Fibroblast of lung (primary cell): Measurements from ENCODE around the gene RPA3. TPM values are rescaled to one million over a fixed set of nuclear protein-coding genes. Genes with fewer than 3 reads are reported as not detected.

Experiments
- DNase-seq, 2 donors: peaks; one replicate each; pipeline versions ENCODE4 v3.0.0 to v3.0.0-alpha.2; 2010; ENCODE audit warnings: low read depth in 2 of 2
- H2AFZ ChIP-seq: 2 replicates; pipeline ENCODE4 v1.5.1; 2012; ENCODE audit warnings: low read length, control low read depth, inconsistent platforms
- H3K27ac ChIP-seq: 2 replicates; pipeline ENCODE4 v1.5.1; 2011; ENCODE audit warnings: low read length, control low read depth; ENCODE audit not compliant: insufficient read depth
- H3K27me3 ChIP-seq: 2 replicates; pipeline ENCODE4 v1.5.1; 2011; ENCODE audit warnings: mild to moderate bottlenecking, low read length; ENCODE audit not compliant: control insufficient read depth, insufficient read depth
- H3K36me3 ChIP-seq: 2 replicates; pipeline ENCODE4 v1.5.1; 2011; ENCODE audit warnings: low read length; ENCODE audit not compliant: control insufficient read depth, insufficient read depth
- H3K4me1 ChIP-seq: 2 replicates; pipeline ENCODE4 v1.5.1; 2011; ENCODE audit warnings: low read length; ENCODE audit not compliant: control insufficient read depth, insufficient read depth; ENCODE audit errors: extremely low read depth
- H3K4me2 ChIP-seq: 2 replicates; pipeline ENCODE4 v1.5.1; 2011; ENCODE audit warnings: low read length, control low read depth; ENCODE audit not compliant: insufficient read depth; ENCODE audit errors: extremely low read depth
- H3K4me3 ChIP-seq, 4 experiments: fragments of 200-600 bp in 1 of 4; sonication (generic) in 1 of 4; replicated peaks in 1 of 4; 2 replicates each; pipeline ENCODE4 v1.5.1; 2011 to 2016; ENCODE audit warnings: low read length in 4 of 4, low read depth in 3 of 4, mild to moderate bottlenecking in 3 of 4, control low read depth in 2 of 4, inconsistent platforms in 1 of 4, mixed read lengths in 1 of 4; ENCODE audit not compliant: insufficient read depth in 1 of 4; ENCODE audit errors: control extremely low read depth in 1 of 4
- H3K79me2 ChIP-seq: 2 replicates; pipeline ENCODE4 v1.5.1; 2012; ENCODE audit warnings: mild to moderate bottlenecking, low read length, inconsistent platforms; ENCODE audit not compliant: control insufficient read depth, insufficient read depth
- H3K9ac ChIP-seq: 2 replicates; pipeline ENCODE4 v1.5.1; 2011; ENCODE audit warnings: mild to moderate bottlenecking, low read length, control low read depth; ENCODE audit not compliant: insufficient read depth
- H3K9me3 ChIP-seq: 2 replicates; pipeline ENCODE4 v1.5.1; 2012; ENCODE audit warnings: low read depth, low read length; ENCODE audit not compliant: control insufficient read depth, insufficient read depth
- H4K20me1 ChIP-seq: 2 replicates; pipeline ENCODE4 v1.5.1; 2011; ENCODE audit warnings: low read length; ENCODE audit not compliant: control insufficient read depth, insufficient read depth; ENCODE audit errors: extremely low read depth
- CTCF ChIP-seq, 2 donors: IDR thresholded peaks in 1 of 2; conservative IDR thresholded peaks in 1 of 2; 1 replicate in 1 of 2; 2 replicates in 1 of 2; pipeline ENCODE4 v1.5.1; 2011 to 2012; ENCODE audit warnings: low read length in 2 of 2, control low read depth in 1 of 2, inconsistent platforms in 1 of 2, low read depth in 1 of 2, mild to moderate bottlenecking in 1 of 2
- EZH2 ChIP-seq: IDR thresholded peaks from 2 replicates; pipeline ENCODE4 v1.5.1; 2012; ENCODE audit warnings: low read length, control low read depth, mild to moderate bottlenecking; ENCODE audit errors: missing control alignments
- polyA plus RNA-seq, 2 donors: library from polyadenylated mRNA; depleted of rRNA in 1 of 2; stranded (reverse) in 1 of 2; unstranded in 1 of 2; fragments of >200 nt; gene quantifications; 2 replicates each; pipeline ENCODE4 v1.2.1, GENCODE V29; 2011 to 2012; ENCODE audit warnings: missing spikeins in 1 of 2
- total RNA-seq: library from RNA; depleted of rRNA; stranded (reverse); fragments of >200 nt; gene quantifications from 2 replicates; pipeline ENCODE4 v1.2.1, GENCODE V29; 2014

The RPA3 gene
- total and polyA plus RNA-seq, 2 donors (not counting 1 experiment from before 2014, with no cell fraction given): 19.0 to 23.9 TPM

GRCh38 chr7:7596176-7596575, 122.2 kb downstream of the RPA3 start:
- H3K4me3 ChIP-seq: no peak overlapping the region
- H3K36me3 ChIP-seq: no peaks in the 10 kb centered on the region
- no peaks in the 10 kb centered on the region for H3K27me3 ChIP-seq
- no peaks in the 10 kb centered on the region for H3K9me3 ChIP-seq
- H3K4me1 ChIP-seq: no peaks in the 10 kb centered on the region
- no peak for DNase-seq
- no peaks in the 10 kb centered on the region for H3K79me2 ChIP-seq
- no peak for TF ChIP-seq CTCF (conservative IDR thresholded peaks at IDR 0.05 in 1 of 2, IDR thresholded peaks at IDR 0.05 in 1 of 2; ENCODE audit: low read depth in 1 of 2, low read length in 2 of 2)
- TF ChIP-seq EZH2: no peak
- no peak overlapping the region for H2AFZ ChIP-seq
- no peak overlapping the region for H3K9ac ChIP-seq
- no peak overlapping the region for H3K4me2 ChIP-seq
- H3K27ac ChIP-seq: no peak overlapping the region
- H4K20me1 ChIP-seq: no peaks in the 10 kb centered on the region

- no peak overlapping the region for H3K27ac ChIP-seq
- no peak overlapping the region for H3K9ac ChIP-seq
- H3K4me2 ChIP-seq: no peak overlapping the region
- no peaks in the 10 kb centered on the region for H3K27me3 ChIP-seq
- no peaks in the 10 kb centered on the region for H3K4me1 ChIP-seq
- no peak for TF ChIP-seq EZH2
- peak in 1 of 2 donors; percentile 9 for TF ChIP-seq CTCF (conservative IDR thresholded peaks at IDR 0.05 in 1 of 2, IDR thresholded peaks at IDR 0.05 in 1 of 2; ENCODE audit: low read depth in 1 of 2, low read length in 2 of 2)
- H3K79me2 ChIP-seq: no peaks in the 10 kb centered on the region
- H4K20me1 ChIP-seq: no peaks in the 10 kb centered on the region
- no peak overlapping the region for H3K4me3 ChIP-seq
- H3K36me3 ChIP-seq: no peaks in the 10 kb centered on the region
- DNase-seq: peak; percentile 7 to 60
- no peaks in the 10 kb centered on the region for H3K9me3 ChIP-seq
- no peak overlapping the region for H2AFZ ChIP-seq
Measured at GRCh38 chr7:7595451-7595850, 123.0 kb downstream of the RPA3 start.

Other genes with a start within 250 kb of the RPA3 start
- under 0.01 and 0.17 TPM in 2 replicates for gene COL28A1, start 182.7 kb downstream of the RPA3 start, total RNA-seq
- gene COL28A1, start 182.7 kb downstream of the RPA3 start, polyA plus RNA-seq: 0.01 TPM in 1 of 2 replicates, not detected in the other
- 30.9 and 34.9 TPM in 2 replicates for gene MIOS, start 151.7 kb downstream of the RPA3 start, total RNA-seq
- gene MIOS, start 151.7 kb downstream of the RPA3 start, polyA plus RNA-seq: 15.8 and 16.4 TPM in 2 replicates
- gene UMAD1, start 77.9 kb downstream of the RPA3 start, total RNA-seq: 9.8 and 12.4 TPM in 2 replicates
- gene UMAD1, start 77.9 kb downstream of the RPA3 start, polyA plus RNA-seq: 18.2 and 19.8 TPM in 2 replicates